GM12864 (cell line): Measurements from ENCODE around the gene MRPS33.

Experiments
- DNase-seq: peaks from one replicate; pipeline ENCODE4 v3.0.0-alpha.2; 2011; ENCODE audit warnings: low read depth
- H3K4me3 ChIP-seq: 2 replicates; pipeline ENCODE4 v1.5.1; 2011; ENCODE audit warnings: mild to moderate bottlenecking, low read depth, low read length, control low read depth
- CTCF ChIP-seq: IDR thresholded peaks from 2 replicates; pipeline ENCODE4 v1.5.1; 2011; ENCODE audit warnings: low read depth, mild to moderate bottlenecking, moderate library complexity, low read length, control low read depth, inconsistent platforms; ENCODE audit errors: missing control alignments

The MRPS33 gene

DNA sequence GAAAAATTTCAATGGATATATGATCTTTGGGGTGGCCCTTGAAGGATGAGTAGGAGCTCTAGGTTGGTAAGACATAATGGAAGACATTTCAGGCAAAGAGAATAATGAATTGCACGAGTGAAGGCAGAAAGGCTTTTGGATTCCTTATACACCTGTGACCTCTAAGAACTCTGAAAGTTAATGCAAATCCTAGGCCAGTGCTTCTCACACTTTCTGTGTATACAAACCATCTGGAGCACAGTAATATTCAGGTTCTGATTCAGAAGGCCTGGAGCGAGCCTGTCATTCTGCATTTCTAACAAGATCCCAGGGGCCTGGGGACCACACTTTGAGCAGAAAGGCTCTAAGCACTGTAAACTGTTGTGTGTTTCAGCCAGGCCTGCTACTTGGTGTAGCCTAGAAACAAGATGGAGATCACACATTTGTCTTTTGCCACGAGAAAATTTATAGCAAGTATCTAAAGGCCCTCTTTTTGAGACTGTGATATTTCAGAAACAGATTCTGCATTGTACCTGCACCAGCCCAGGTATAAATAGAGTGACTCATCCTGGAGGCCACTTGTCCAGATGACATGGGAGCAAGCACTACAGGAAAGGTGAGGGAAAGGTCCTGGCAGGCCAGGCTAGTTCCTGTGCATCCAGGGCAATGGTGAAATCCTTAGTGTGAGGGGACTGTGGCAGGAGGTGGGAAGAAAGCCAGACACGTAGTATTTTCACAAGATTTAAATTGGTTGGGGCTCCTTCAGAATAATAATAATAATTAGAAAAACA, 24.4 kb downstream of the MRPS33 start:
- TF ChIP-seq CTCF: no peak
- H3K4me3 ChIP-seq: no peak overlapping the region
- DNase-seq: no peak

DNA sequence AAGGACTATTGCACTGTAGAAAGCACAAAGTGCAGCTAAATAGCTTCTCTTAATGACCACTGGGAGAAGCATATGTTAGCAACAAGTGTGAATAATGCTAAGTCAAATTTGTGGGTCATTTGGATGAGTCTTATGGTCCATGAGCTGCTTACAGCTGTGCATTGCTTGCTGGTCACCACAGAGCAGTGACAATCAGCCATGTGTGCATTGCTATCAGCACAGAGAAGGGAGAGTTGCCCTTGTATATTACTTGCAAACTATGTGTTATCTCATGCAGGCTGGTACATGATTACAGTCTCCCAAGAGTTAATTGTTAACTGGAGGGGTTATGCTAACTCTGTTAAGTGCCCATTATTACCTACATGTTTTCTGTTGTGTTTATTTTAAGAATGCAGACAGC, 25.7 kb downstream of the MRPS33 start:
- TF ChIP-seq CTCF: no peak
- no peak overlapping the region for H3K4me3 ChIP-seq
- DNase-seq: no peak

DNA sequence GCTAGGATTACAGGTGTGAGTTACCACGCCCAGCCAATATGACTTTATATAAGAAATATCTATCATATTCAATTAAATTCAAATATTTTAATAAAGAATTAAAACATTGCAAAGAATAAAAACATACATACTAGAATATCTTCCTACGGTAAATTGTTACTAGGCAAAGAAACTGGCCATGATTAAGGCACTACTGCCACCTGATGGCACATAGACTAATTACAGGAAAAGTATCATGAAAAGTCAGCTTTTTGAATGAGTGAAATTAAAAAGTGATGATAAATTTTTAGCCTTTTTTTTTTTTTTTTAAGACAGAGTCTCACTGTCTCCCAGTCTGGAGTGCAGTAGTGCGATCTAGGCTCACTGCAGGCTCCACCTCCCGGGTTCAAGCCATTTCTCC, 30.9 kb downstream of the MRPS33 start:
- DNase-seq: no peak
- peak; percentile 28 for TF ChIP-seq CTCF
- H3K4me3 ChIP-seq: no peak overlapping the region

DNA sequence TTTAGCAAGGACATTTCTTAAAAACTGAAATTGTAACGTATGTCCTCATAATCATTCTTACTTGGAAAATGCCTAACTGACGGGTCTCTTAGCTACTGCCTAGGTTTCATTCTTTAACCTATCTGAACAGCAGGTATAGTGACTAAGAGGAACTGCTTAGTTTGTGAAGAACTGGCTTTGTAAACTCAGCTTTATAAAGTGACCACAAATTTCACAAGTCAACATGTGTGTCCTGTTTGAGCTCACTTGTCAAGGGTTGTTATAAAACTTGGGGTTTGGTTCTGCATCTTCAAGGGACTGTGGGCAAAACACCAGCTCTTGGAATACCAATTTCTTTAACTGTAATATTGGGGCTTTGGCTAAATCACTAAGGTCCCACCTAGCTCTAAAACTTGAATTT, 32.2 kb downstream of the MRPS33 start:
- H3K4me3 ChIP-seq: no peak overlapping the region
- TF ChIP-seq CTCF: no peak
- DNase-seq: no peak

DNA sequence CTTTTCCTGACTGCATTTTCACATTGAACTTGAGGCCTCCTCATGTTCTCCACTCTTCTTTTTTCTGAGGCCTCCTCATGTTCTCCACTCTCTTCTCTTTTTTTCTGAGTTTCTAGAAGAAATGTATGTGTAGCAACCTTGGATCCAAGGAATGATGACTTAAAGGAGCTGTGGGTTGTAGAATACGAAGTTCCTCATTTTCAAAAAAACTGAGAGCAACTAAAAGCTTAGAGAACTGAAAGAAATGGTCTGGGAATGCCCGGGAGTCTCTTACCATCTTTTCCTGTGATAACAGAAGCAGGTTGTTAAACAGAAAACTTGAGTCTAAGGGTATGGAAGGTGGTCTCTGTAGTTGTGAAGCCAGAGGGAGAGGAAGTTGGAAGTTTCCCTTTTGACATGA, 32.8 kb downstream of the MRPS33 start:
- no peak for DNase-seq
- no peak overlapping the region for H3K4me3 ChIP-seq
- no peak for TF ChIP-seq CTCF

DNA sequence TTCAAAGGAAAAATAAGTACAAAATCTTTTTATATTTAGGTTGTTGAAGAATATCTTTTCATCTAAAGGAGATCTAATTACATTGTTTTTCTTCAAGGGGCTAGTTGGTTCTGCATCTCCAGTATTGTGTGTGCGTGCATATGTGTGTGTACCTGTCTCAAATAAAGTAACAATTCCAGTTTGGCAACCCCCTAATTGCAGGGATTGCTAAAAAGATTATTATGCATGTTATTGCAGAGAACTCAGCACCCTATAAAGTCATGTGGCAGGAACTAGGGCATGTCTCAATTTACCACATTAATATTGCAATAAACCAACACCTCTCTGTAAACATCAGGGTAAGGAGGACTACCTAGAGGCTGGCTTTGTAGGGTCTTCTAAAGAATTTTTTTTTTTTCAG, 37.0 kb downstream of the MRPS33 start:
- no peak for DNase-seq
- no peak for TF ChIP-seq CTCF
- no peak overlapping the region for H3K4me3 ChIP-seq
